SK-N-MC (cell line): ENCODE results near the gene LMBR1L.

ENCODE experiments used
- DNase-seq: peaks from one replicate; pipeline ENCODE4 v3.0.0-alpha.2; 2011; ENCODE audit warnings: low read depth, low spot score
- H3K27ac ChIP-seq: fragments of 200-600 bp; sonication (generic); 2 replicates; pipeline ENCODE4 v1.5.1; 2016; ENCODE audit warnings: mixed run types
- H3K36me3 ChIP-seq: fragments of 200-600 bp; sonication (generic); 2 replicates; pipeline ENCODE4 v1.6.1; 2017; ENCODE audit warnings: antibody characterized with exemption, low read length, mixed read lengths; ENCODE audit not compliant: insufficient read depth
- H3K4me3 ChIP-seq: fragments of 200-600 bp; sonication (generic); 2 replicates; pipeline ENCODE4 v1.5.1; 2016
- H3K9ac ChIP-seq: fragments of 200-600 bp; sonication (generic); 2 replicates; pipeline ENCODE4 v1.8.0; 2017; ENCODE audit warnings: mixed run types, mixed read lengths; ENCODE audit not compliant: insufficient read length
- H3K9me3 ChIP-seq: fragments of 200-600 bp; sonication (generic); 2 replicates; pipeline ENCODE4 v1.6.1; 2017; ENCODE audit warnings: low read depth, mild to moderate bottlenecking, antibody characterized with exemption, low read length, moderate library complexity, mixed read lengths
- EZH2 ChIP-seq: fragments of 200-600 bp; sonication (generic); IDR thresholded peaks from one replicate; pipeline ENCODE4 v1.6.1; 2017; ENCODE audit warnings: antibody characterized with exemption
- FOXP2 ChIP-seq: optimal IDR thresholded peaks from 2 replicates; pipeline ENCODE3; 2011; ENCODE audit warnings: mild to moderate bottlenecking, moderate library complexity; ENCODE audit not compliant: insufficient read depth; ENCODE audit errors: extremely low read length, control extremely low read depth
- POLR2AphosphoS5 ChIP-seq: IDR thresholded peaks from 2 replicates; pipeline ENCODE4 v1.6.1; 2012; ENCODE audit warnings: mild to moderate bottlenecking, low read depth, low read length, borderline replicate concordance

The LMBR1L gene

DNA sequence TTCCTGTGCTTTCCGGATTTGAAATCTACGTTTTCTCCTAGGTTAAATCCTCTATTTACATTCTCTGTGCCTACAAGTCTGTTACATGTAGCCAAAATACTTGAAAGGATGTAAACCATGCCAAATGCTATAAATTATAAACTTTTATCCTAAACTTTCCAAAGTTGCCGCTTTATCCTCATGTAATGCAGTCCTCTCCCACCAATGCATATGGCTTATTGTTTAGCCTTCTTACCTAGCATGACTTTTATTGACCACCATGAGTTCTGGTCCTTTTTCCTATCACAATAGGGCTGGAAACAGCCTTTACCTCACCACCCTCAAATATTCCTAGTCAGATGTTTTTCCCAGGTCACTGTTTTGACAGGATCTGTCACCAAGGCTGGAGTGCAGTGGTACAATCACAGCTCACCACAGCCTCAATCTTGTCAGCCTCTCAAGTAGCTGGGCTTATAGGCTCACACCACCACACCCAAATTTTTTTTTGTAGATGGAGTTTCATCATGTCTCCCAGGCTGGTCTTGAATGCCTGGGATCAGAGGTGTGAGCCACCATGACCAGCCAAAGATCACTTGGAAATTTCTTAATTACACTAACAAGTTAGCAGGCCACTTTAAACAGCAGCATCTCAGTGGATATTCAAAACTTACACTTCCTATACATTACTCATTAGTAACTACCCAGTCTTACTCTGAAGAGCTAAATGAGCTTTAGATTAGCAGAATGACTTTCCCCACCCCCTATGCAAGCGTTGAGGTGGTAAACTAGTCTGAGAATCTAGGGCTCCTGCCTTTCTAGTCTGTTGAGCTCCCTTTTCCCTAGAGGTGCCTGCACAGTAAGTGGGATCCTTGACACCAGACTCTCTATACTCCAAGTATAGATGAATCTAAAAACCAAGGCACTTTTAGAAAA, 16.5 kb upstream of the LMBR1L start:
- H3K36me3 ChIP-seq = peaks cover 40% of the 10 kb centered on the region
- no peak for DNase-seq
- no peak overlapping the region for H3K9ac ChIP-seq
- H3K27ac ChIP-seq = peak overlapping the region; percentile 77
- no peaks in the 10 kb centered on the region for H3K9me3 ChIP-seq
- TF ChIP-seq POLR2AphosphoS5 (peak; percentile 77), EZH2 (no peak)
- no peak overlapping the region for H3K4me3 ChIP-seq

DNA sequence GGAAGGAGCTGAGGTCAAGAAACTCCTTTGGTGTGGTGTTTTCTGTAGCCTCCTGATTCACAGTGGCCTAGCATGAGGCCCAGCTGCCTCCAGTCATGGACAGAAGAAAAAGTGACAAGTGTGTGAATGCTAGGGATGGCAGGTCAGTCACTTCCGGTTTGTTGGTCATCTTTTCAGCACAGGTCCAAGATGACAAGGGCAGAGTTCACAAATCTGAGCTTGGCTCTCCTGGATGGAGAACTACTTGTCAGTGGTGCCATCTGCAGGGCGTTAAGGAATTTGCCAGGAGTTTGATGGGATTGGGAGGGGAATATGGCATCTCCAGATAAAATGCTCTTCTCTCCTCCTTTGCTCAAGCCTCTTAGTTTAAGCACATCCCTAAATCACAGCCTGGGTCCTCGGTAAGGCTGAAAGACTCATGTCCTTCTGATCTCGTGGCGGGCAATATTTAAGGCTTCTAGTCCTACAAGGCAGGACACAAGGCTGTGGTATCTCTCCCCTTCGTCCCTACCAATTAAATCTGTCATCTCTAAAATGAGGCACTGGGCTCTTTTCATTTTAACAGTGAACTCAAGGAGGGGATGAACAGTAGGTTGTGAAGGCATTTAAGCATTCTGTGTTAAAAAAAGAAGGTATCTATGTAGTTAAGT, 10.5 kb upstream of the LMBR1L start:
- no peak for TF ChIP-seq FOXP2
- TF ChIP-seq POLR2AphosphoS5 = no peak
- TF ChIP-seq EZH2 = no peak

DNA sequence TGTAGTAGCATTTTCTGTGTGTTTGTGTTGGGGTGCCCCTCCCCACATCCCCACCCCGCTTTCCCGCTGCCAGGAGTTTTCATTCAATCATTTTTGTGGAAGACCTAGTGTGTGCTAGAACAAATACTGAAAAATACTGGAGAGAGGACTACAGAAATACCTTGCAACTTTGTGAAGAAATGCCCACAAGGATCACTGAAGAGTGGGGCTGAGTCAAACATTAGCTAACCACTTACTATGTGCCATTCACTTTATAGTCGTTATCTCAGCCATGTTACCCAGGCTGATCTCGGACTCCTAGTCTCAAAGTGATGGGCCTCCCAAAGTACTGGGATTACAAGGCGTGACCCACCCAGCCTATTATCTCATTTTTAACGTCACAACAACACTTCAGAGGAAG, 559 bp upstream of the LMBR1L start:
- peak overlapping the region; percentile 99 for H3K4me3 ChIP-seq
- no peaks in the 10 kb centered on the region for H3K9me3 ChIP-seq
- peak overlapping the region; percentile 43 for H3K9ac ChIP-seq
- TF ChIP-seq EZH2 (no peak), FOXP2 (no peak), POLR2AphosphoS5 (no peak)
- peak overlapping the region; percentile 3; the same call in 1 of the 2 replicates for H3K27ac ChIP-seq
- DNase-seq = no peak
- H3K36me3 ChIP-seq = no peaks in the 10 kb centered on the region; the same call in 1 of the 2 replicates

More for the DNA sequence above, 10.5 kb upstream of the LMBR1L start:
- Histone ChIP-seq H3K9ac (no peak overlapping the region), H3K4me3 (no peak overlapping the region), H3K36me3 (no peaks in the 10 kb centered on the region), H3K9me3 (no peaks in the 10 kb centered on the region), H3K27ac (no peak overlapping the region)
- DNase-seq = no peak

DNA sequence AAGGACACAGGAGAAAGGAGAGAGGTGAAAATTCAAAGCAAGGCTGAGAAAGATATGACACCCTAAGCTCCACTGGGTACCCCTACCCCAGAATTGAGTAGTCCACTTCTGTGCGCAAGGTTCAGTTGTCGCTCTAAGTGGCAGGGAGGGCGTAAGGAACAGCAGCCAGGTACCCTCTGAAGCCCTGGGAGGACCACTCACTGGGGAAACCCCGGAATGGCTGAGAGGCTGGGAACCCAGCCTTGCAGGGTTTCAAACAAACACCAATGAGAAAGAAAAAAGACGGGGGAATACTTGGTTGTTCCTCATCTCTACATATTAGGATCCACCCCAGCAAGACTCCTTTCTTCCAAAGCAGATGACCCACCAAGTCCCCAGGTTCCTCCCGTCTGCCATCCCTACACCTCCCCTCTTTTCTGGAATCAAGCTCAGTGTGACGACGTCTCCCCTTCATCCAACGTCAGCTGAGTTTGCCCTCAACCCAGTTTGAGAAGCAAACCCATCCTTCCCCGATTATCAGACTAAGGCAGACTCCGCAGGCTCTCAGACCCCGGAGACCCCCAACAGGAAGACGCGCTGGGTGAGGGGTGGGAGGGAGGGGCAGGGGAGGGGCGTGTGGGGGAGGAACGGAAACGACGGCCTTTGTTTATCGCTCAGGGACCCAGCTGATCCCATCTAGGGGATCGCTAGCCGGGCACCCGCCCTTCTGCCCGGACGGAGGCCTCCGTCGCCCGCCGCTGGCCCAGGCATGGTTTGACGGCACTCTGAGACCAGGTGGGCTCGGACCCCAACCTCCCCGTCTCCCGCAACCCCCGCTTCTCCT, 795 bp downstream of the LMBR1L start:
- peak overlapping the region; percentile 99 for H3K4me3 ChIP-seq
- peaks cover 6% of the 10 kb centered on the region; the same call in 1 of the 2 replicates for H3K36me3 ChIP-seq
- peak overlapping the region; percentile 97 for H3K9ac ChIP-seq
- DNase-seq = no peak
- H3K27ac ChIP-seq = peak overlapping the region; percentile 42; the same call in 1 of the 2 replicates
- H3K9me3 ChIP-seq = no peaks in the 10 kb centered on the region
- TF ChIP-seq POLR2AphosphoS5 (no peak), EZH2 (no peak), FOXP2 (no peak)

DNA sequence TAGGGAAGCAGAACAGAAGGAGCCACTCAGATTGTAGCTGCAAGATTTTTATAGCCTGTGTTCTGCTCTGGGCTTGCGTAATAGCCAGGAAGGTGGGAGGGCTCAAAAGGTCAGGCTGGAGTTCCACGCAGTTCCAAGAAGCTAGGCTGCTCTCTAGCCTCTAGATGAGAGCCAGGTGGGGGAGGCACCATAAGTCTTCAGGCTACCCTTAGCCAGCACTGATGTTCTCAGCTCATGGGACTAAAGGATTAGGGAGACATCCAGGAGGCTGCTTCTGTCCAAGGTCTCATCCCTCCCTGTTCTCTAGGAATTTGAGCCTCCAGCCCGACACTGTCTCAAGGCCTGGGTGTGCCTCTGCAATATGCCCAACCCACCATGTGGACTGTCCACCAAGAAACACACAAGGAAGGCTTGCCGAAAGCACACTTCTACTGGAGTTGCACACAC, 1.7 kb downstream of the LMBR1L start:
- DNase-seq = no peak
- Histone ChIP-seq H3K9me3 (no peaks in the 10 kb centered on the region), H3K36me3 (peaks cover 9% of the 10 kb centered on the region; the same call in 1 of the 2 replicates), H3K4me3 (peak overlapping the region; percentile 99), H3K9ac (no peak overlapping the region), H3K27ac (no peak overlapping the region)
- TF ChIP-seq FOXP2 (no peak), EZH2 (no peak), POLR2AphosphoS5 (no peak)

DNA sequence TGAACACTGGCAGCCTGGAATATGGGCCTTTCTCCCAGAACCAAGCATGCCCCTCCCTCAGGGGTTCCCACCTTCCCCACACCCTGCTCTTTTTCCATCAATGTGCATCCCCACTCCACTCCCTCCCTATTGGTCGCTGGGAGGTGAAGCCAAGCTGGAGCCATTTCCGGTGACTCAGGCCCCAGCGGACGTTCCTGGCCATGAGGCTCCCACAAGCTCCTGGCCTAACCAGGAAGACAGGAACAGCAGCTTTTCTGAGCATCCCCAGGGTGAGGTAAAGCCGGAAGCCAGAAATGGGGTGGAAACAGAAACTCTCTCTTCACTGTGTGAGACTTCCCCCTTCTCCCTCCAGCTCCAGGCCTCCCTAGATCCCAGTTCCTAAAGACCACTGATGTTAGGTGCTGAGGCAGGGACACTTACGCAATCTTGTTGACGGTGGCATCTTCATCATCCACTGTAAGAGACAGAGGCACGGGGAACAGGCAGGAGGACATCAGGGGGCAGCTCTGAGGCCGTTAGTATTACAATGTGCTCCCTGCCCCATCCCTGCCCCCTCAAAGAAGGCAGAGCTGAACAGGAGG, 5.1 kb downstream of the LMBR1L start:
- peaks cover 31% of the 10 kb centered on the region; the same call in 1 of the 2 replicates for H3K36me3 ChIP-seq
- TF ChIP-seq FOXP2 = no peak
- TF ChIP-seq EZH2 = no peak
- no peak for TF ChIP-seq POLR2AphosphoS5
- H3K9ac ChIP-seq = no peak overlapping the region

DNA sequence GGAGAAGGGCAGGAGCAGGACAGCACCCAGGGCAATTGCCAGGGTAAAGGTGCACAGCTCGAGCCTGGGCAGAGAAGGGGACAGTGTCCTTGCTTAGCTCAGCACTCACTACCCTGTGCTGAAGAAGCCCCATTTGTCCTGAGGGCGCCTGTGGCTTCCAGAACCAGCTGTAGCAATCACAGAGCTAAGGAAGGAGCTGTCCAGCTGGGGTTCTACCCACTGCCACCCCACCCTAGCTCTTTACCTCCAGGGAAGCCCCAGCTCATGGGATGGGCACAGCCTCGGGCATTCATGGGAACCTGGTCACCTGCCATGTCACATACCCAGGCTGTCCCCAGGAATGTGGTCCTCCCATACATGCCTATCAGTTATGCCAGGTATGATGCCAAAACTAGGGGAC, 5.8 kb downstream of the LMBR1L start:
- no peak for DNase-seq
- Histone ChIP-seq H3K9ac (no peak overlapping the region), H3K9me3 (no peaks in the 10 kb centered on the region), H3K27ac (no peak overlapping the region), H3K36me3 (peaks cover 37% of the 10 kb centered on the region; the same call in 1 of the 2 replicates), H3K4me3 (no peak overlapping the region)
- TF ChIP-seq EZH2 = no peak
- TF ChIP-seq FOXP2 = no peak
- no peak for TF ChIP-seq POLR2AphosphoS5

More for the DNA sequence above, 5.1 kb downstream of the LMBR1L start:
- Histone ChIP-seq H3K9me3 (no peaks in the 10 kb centered on the region), H3K4me3 (no peak overlapping the region), H3K27ac (no peak overlapping the region)
- no peak for DNase-seq
